Activated T-cell treated with anti-CD3 and anti-CD28 coated beads for 48 hours (primary cell): ENCODE data around the gene ZFYVE27.

Source experiments
- DNase-seq: peaks from one replicate; pipeline ENCODE4 v3.0.0-alpha.2; 2020; ENCODE audit warnings: low read depth

Gene ZFYVE27

DNA sequence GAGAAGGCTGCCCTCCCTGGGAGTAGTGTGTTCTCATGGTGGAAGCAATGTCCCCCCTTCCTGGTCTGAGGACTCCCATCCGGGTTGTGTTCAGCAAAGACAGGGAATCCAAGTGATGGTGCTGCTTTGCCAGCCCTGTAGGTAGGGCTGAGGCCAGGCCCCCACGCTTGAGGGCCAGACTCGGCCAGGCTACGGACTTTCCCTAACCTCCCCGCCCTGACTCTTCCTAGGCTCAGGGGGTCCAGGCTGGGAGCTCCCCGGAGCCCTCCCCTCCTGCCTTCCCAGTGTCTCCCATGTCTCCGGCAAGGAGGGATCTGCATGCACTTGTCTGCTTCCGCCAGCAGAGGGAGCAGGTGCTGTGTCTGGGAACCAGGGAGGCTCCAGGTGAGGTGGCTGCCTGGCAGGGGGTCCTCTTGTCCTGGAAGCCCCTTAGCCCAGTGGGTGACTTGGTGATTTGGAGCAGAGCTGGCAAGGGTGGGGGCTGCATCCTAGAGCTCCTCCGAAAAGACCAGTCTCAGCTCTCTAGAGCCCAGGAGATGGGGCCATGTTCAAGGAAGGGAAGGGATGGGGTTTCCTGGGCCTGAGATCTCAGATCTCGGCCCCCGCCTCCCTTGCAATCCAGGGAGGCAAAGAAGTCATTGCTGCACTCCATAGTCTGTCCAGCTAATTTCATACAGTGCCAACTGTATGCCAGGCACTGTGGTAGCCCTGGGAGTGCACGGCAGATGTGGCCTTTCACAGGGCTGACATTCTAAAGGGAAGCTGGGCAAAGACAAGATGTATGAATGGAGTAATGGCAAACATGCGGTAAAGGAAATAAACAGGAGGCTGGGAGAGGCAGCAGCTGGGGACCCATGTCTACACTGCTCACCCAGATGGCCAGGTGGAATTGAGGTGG lies 55.1 kb downstream of the ZFYVE27 start:
- peak; percentile 60 for DNase-seq

- DNase-seq = no peak
Measured at GRCh38 chr10:97795886-97796285, 59.0 kb downstream of the ZFYVE27 start.

GRCh38 chr10:97796651-97797050 lies 59.7 kb downstream of the ZFYVE27 start:
- no peak for DNase-seq

DNA sequence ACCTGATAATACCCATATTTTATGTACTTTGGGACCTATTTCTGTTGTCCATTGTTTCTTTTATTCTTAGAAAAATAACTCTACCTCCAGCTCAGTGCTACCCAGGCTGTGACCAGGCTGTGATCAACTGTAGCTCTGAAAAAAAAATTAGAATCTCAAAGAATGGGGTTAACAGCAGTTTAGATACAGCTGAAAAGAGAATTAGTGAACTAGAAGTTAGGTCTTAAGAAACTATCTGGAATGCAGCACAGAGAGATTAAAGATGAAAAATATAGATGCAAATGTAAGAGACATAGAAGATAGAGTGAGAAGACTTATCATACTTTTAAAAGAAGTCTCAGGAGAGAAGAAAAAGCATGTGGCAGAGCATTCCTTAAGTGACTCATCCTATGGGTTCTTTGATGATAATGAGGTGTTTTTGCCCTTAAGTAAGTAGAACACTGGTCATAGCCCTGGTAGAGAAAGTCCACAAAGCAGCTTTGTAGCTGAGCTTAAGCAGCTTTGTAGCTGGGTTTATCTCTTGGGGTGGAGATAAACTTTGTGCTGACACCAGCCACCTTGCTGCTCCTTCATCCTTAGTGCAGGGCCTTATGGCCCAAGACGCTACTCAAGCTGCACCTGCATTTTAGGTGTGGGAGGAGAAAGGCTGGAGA lies 62.2 kb downstream of the ZFYVE27 start:
- DNase-seq = no peak

DNA sequence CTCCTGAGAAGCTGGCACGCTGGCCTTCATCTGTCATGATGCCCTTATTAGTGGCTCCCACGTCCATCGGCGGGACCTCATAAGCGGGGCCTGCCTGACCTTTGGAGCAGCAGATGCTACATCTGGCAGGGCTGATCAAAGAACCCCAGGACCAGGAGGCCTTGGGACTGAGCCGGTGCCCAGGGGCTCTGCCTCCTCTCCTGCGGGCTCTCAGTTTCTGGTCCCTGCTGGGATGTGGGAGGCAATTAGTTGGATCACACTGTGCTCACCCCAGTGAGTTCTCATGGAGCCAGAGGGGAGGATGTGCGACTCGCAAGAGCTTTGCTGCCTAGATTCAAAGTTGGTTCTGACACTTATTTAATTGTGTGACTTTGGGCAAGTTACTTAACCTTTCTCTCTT lies 63.5 kb downstream of the ZFYVE27 start:
- DNase-seq = no peak

DNA sequence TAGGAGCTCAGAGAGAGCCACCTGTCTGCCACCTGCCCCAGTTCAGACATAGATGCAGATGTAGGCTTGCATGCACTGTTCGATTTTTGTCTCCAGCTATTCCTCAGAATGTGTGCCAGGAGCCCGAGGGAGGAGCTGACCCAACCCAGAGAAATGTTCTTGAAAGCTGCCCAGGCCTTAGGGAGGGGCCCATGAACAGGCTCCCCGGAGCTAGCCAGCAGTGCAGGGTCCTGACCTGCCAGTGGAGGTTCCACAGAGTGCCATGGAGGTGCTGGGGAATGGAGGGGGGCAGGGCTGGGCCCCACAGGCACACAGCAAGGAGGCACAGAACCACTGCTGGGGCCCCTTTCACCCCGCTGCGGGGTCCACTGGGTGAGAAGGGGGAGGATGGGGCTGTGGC lies 64.5 kb downstream of the ZFYVE27 start:
- no peak for DNase-seq

- no peak for DNase-seq
Measured at GRCh38 chr10:97805096-97805884, 68.4 kb downstream of the ZFYVE27 start.

DNA sequence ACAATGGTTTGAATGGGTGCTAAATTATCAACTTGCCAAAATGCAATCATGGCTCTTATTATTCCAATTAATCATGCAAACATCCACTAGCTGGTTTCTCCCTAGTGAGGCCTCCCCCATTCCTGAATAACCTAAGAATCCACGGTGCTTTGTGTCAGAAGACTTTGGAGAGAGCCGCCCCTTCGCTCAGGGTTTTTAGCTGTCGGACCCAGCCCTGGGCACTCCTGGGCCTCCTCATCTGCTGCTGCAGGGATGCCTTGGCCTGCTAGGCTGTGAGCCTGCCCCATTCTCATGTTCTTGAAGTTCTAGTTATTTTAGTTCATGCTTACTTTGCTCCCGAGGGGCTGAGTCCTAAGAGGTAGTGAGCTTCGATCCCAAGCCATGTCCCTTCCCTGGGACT lies 69.0 kb downstream of the ZFYVE27 start:
- DNase-seq = no peak

- no peak for DNase-seq
Measured at GRCh38 chr10:97810446-97810845, 73.5 kb downstream of the ZFYVE27 start.
